Suppressor macrophage (primary cell): ENCODE results near the gene FOXN3.

Source experiments
- DNase-seq, 4 experiments: peaks; one replicate each; pipeline ENCODE4 v3.0.0-alpha.2; 2020 to 2022

The FOXN3 gene

GRCh38 chr14:89248411-89249064 is 168.5 kb downstream of the FOXN3 start:
- no peak for DNase-seq

DNA sequence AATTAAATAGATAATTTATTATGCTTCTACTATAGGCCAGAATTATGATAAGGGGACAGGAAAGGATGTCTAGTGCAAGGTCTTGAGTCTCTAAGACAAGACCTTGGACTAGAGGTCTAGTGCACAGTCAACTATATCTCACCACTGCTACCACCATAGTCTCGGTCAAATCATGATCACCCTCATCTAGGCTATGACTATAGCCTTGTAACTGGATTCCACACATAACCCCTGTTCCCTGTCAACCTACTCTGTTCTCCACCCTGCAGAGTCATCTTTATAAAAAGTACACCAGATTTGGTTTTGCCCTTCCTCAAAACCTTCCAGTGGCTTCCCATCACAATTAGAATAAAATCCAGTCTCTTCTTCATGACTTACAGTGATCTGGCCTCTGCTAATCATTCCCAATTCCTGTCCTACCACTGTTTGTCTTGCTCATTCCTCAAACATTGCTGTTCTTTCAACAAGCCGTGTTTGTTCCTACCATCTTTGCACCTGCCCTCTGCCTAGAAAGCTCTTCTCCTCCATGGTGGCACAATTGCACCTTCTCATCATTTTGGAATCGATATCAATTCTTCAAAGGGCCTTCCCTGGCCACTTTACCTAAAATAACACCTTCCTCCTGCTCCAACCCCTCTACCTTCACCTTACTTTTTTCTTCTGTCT is 169.4 kb downstream of the FOXN3 start:
- no peak for DNase-seq

GRCh38 chr14:89246290-89246689 is 170.7 kb downstream of the FOXN3 start:
- DNase-seq, result no peak

- no peak for DNase-seq
Observed at GRCh38 chr14:89245802-89246201, 171.2 kb downstream of the FOXN3 start.

DNA sequence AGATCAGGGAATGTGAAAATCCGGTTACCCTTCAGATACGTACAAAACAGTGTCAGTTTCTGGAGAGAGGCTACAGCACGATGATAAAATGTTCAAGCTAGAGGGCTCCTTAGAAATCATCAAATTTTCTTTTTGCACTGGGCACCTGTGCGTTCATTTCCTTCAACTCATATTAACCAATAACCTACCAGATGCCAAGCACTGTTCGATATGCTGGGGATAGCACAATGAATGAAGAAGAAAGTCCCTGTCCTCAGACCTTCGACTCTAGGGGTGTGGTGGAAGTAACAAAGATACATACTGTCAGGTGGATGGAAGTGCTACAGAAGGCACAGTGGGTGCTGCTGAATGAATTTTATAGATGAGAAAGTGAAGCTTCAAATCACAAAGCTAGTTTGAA is 172.3 kb downstream of the FOXN3 start:
- no peak for DNase-seq

DNA sequence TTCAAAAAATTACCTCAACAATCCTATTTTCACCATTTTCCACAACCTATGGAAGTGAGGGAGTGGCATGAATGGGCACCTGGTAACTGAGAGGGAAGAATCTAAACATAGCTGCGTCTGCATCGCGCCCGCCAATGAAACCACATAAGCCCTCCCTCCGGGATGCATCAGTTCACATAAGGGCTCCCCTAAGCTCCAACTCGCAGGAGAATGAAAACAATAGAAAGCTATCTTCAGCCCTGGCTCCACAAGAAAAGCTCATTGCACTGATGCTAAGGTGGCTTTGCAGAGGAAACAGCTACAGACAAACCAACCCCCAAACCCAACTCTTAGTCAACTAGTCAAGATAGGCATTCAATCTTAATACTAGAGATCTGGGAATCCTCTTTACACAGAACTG is 173.3 kb downstream of the FOXN3 start:
- DNase-seq, result no peak

DNA sequence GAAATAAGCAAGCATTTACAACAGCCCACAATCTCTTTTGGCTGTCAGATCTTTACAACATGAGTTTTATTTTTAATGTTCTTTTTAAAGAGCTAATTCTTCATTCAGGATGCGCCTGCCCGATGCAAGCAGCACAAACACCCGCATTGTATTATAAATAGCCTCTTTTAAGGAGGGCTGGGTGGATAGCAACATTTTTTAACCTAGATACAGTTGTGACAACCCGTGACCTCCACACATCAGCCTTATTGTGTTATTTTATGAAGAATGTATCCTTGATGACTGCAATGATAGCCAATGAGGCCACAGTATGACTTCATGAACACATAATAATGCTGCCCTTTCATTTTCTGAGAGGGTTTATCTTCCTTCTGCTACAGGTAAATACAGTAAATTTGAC is 173.7 kb downstream of the FOXN3 start:
- no peak for DNase-seq

DNA sequence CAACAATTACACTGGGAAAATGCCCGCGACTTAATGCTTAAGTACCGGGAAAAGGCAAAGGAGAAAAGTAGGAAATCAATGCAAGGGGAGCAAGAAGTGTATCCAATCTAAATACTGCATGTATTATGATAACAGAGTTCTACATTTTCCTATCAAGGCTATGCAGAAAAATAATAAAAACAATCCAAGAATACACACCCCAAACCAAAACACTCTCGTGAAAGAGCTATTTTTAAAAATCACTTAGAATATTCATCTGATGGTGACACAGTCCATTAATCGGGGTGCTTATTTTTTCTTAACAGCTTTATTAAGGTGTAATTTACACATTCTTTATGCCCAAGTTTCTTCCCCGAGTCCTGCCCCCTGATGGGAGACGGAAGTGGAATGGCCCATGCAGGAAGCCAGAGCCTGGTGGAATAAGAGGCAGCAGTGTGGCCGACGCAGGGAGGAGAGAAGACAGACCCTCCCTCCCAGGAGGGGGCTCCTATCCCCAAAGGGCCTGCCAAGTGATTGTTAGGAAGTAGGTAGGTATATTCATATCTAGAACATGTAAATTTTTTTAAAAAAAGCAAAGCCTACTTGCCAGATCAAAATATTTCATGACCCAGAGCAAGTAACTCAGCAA is 174.3 kb downstream of the FOXN3 start:
- no peak for DNase-seq

DNA sequence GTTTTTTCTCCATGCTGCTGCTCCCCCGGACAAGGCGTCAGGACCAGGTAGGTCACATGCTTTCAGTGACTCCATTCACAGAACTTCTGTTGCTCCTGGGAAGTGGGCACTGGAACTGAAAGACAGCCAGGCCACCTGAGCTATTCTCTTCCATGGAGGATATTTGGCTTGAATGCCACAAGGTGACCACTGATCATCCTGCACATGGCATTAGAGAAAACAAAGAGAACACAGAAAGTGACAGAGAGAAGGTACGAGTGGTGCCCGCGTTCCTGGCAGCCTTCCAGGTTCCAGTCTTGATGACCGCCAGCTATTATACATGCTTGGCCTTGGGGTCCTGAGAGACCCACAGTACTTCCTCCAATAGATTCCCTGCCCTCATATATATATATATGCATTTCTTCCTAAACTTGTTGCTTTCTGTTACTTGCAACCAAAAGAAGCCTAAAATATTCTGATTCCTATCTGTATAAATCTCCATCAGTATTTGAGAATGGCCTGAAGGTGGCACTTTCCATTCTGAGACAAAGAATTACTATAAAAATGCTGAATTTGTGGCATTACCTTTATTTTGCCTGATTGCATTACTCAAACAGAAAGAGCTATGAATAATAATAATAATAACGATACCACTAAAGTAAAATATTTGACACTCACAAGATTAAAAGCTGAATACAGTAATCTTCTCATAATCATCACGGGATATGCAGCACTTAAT is 174.9 kb downstream of the FOXN3 start:
- no peak for DNase-seq

DNA sequence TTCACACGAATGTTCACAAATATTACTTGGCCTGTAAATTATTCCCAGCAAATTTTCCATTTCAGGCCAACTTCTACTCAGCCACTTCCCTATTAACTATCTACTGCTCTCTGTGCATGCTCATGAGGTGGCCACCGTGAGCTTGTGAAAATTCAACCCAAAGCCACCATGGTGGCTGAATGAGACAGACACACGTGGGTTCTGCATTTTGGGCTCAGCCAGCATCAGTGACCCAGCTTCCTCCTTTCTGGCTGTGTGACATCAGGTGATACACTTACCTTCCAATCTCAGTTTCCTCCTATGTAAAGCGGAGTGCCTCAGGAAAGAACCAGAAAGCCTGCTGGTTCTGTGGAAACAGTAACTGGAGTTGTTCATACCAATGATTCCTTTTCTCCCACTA is 175.8 kb downstream of the FOXN3 start:
- DNase-seq, result peak; percentile 43 to 63 (median 58)

DNA sequence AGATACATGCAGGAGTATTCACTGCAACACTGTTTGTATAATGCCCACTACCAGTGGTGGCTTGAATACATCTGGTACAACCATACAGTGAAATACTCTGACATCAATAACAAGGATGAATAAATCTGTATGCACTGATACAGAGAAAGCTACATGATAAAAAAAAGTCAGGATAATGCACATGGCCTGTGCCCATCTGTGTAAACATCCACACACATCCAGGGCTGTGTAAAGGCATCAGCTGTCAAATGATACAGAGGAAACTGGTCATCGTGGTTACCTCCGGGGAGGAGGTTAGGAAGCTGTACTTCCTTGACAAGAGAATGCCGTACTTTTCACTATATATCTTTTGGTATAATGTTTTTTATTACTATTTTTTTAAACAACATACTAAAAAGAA is 176.6 kb downstream of the FOXN3 start:
- peak in 2 of 4 experiments; percentile 26 to 28 for DNase-seq

DNA sequence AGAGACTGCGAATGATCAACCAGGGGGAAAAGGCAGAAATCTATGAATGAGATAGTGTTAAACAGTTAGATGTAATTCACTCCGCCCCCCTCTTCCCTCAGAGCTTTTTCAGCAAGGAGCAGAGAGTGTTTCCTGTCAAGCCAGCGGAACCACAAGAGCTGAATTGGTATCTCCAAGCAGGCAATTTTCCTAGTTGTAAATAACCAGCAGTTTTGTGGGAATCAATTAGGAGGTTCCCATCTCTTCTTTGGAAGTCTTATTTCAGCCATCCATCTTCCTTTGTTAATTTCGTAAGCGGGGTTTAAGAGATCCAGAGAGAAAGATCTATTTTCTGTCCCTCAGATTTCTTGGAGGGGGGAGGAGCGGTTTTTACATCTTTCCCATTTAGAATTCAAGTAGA is 178.0 kb downstream of the FOXN3 start:
- no peak for DNase-seq

- DNase-seq, result peak in 2 of 4 experiments; percentile 37 to 45
Observed at GRCh38 chr14:89237921-89238529, 179.0 kb downstream of the FOXN3 start.

DNA sequence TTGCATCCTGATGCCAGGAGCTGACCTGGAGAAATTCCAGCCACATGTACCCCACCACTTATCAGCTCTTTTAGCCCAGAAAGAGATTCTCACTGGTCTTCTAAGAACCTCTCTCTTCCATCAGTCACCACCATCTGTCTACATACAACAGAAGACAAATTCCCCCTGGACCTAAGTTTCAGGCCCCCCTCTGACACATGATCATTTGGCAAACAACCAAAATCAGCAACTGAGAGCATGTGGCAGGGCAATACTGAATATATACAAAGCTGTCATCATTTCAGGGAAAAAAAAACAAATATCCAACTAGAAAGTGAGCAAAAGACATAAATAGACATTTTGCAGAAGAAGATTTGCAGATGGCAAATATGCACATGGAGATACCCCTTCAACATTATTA is 180.2 kb downstream of the FOXN3 start:
- DNase-seq, result no peak

DNA sequence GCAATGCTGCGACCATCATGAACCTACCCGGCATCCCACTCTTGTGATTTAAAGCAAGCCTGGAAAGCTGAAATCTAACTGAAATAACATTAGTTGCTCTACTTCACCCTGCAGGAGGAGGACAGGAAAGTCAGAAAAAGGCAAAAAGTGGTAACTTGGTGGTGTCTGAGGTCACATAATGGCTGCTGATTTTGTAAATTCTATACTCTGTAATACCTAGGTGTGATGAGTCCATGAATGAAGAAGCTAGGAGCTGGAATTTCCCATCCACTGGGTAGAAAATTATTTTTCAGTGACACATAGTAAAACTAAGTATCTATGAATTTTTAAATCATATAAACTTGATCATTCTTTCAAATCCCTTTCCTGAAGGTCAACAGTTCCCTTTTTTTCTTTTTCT is 183.8 kb downstream of the FOXN3 start:
- no peak for DNase-seq

DNA sequence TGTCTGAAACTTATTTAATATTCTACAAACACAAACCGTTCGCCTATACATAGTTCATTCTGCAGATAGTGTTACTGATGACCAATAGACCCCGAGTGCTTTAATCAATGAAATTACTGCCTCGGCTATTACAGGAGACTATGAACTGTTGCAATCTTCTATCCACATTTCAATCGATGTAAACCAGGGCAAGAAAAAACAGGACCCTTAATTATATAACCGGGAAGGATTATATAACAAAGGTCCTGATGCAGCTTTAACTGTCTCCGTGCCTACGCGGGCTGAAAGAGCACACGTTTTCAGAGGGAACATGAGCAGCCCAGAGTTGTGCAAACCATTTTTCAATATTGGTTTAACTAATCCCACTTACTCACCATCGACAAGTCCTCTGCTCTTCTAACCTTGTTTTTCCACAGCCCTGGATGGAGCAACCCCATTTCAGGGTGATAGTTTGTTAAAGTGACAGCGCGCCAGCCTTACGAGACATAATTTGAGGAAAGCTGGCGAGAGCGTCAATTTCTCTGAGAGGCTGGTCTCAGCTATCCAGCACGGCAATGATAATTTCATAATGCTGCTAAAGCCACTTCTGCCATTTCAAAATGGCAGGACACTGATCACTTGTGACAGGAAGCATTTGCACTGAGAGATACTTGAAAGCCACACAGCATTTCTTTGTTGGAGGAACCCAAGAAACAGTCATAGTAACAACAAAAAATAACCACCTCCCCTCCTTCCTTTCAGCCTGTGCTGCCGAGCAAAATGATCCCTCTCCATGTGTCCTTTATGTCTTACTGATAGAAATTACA is 184.6 kb downstream of the FOXN3 start:
- no peak for DNase-seq

- DNase-seq, result no peak
Observed at GRCh38 chr14:89231426-89232113, 185.5 kb downstream of the FOXN3 start.

DNA sequence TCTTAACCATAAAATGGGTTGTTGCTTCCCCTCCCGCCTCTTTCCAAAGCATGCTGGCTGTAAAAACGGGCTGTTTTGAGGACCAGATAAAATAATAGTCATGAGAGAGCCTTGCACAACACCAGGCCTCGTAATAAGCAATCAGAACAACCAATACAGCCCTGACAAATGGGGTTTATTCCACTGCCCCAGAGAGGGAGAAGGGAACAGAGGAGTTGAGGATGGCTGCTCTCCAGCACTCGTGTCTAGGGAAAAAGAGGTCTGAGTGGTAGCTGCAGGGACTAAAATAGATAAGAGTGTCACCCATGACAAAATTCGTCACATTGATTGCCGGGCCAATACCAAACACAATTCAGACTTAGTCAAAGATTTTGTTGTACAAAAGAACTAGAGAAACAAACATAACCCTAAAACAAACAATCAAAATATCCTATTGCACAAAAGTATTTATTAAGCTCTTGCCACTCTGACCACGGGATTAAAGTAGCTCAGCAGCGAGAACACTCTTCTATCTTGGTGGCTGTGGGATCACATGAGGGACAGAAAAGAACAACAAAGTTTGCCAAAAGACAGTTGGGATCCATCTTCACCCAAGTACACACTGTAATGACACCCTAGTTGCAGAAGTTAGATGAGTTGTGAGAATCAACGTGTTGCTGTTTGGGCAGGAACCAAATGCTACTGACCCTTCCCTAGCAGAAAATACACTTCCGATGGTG is 188.0 kb downstream of the FOXN3 start:
- DNase-seq, result no peak

- DNase-seq, result no peak
Observed at GRCh38 chr14:89227496-89227836, 189.6 kb downstream of the FOXN3 start.

DNA sequence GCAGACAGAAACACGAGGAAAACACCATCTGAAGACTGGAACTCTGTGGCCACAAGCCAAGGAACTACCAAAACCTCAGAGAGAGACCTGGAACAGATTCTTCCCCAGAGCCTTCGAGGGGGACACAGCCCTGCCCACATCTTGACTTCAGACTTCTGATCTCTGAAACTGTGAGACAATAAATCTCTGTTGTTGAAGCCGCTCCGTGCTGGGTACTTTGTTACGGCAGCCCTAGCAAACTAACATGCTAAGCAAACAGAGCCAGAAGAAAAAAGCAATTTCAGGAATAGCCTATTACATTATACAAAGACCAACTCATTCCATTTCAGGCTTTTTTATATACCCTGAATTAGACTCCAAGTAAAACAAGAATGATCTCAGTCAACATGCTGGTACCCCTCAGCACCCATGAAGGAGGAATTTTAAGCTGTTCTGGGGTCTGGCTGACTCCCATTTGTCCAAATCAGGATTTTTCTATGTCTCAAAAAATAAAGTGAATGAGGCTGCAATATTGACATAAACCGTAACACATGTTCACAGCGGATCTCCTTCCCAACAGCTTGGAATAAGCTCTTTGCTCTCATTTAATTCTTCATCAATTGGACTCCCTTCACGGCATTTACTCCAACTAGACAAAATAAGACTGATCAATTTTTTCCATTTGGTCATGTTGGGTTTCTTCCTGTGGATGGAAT is 190.1 kb downstream of the FOXN3 start:
- no peak for DNase-seq
